ENCODE measurements around the gene TMEM151B. TPM values are rescaled to one million over a fixed set of nuclear protein-coding genes. Genes with fewer than 3 reads are reported as not detected.
A peak's percentile ranks its signal among the peaks of the same experiment; 100 is the strongest.

The TMEM151B gene
- total and polyA plus RNA-seq, 2 of the 13 experiments (the other 11 are each of a cell fraction or from before 2014, with no cell fraction given): not detected

DNA sequence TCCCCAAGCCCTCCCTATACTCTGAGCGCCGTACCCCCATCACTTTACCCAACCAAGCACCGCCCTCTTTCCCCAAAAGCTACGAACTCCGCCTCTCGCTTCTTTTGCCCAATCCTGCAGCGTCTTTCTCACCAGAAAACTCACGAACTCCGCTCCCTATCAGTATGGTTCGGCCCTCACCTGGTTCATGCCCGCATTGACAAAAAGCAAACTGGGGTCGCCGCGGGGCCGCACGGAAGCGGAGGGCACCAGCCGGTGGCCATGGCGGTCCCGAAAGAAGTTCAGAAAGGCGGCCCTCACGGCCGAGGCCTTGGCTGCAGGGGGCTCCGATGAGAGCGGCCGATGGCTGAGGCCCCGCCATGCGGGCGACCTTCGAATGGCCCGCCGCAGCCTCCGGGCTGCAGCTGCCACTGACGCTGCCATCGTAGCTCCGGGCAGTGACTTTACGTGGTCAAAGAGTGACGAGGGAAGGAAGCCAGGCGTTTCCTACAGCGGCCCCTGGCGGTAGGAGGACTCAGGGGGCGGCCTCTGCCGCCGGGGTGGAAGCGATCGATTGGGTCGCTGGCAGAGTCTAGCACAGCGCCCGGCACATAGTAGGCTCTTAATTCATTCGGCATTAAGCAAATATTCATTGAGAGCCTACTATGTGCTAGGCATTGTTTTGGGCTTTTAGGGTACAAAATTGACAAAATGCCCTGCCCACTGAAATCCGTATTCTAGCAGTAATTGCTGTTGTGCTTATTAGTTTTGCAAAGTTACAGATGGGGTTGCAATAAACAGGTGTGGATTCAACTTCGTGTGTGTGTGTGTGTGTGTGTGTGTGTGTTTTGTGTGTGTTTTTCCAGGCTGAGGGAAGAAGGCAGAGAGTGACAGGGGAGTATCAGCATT, 42.9 kb downstream of the TMEM151B start, which contains the start of gene AARS2 (continued):
- TF ChIP-seq, protein P1, sequence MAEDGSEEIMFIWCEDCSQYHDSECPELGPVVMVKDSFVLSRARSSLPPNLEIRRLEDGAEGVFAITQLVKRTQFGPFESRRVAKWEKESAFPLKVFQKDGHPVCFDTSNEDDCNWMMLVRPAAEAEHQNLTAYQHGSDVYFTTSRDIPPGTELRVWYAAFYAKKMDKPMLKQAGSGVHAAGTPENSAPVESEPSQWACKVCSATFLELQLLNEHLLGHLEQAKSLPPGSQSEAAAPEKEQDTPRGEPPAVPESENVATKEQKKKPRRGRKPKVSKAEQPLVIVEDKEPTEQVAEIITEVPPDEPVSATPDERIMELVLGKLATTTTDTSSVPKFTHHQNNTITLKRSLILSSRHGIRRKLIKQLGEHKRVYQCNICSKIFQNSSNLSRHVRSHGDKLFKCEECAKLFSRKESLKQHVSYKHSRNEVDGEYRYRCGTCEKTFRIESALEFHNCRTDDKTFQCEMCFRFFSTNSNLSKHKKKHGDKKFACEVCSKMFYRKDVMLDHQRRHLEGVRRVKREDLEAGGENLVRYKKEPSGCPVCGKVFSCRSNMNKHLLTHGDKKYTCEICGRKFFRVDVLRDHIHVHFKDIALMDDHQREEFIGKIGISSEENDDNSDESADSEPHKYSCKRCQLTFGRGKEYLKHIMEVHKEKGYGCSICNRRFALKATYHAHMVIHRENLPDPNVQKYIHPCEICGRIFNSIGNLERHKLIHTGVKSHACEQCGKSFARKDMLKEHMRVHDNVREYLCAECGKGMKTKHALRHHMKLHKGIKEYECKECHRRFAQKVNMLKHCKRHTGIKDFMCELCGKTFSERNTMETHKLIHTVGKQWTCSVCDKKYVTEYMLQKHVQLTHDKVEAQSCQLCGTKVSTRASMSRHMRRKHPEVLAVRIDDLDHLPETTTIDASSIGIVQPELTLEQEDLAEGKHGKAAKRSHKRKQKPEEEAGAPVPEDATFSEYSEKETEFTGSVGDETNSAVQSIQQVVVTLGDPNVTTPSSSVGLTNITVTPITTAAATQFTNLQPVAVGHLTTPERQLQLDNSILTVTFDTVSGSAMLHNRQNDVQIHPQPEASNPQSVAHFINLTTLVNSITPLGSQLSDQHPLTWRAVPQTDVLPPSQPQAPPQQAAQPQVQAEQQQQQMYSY (CRISPR knock-in tag; IDR thresholded peaks at IDR 0.05): peak; percentile 80
- TF ChIP-seq ZZZ3 (CRISPR knock-in tag; IDR thresholded peaks at IDR 0.05; ENCODE audit: borderline replicate concordance): peak; percentile 94; the same call in 1 of the 2 replicates
- TF ChIP-seq SMARCE1 (IDR thresholded peaks at IDR 0.05; ENCODE audit: borderline replicate concordance): no peak
- peak; percentile 94; the same call in 1 of the 2 replicates for TF ChIP-seq MYNN (CRISPR knock-in tag; IDR thresholded peaks at IDR 0.05; ENCODE audit: low read depth)
- TF ChIP-seq ZFP1 (CRISPR knock-in tag; IDR thresholded peaks at IDR 0.05): peak; percentile 94
- no peak for TF ChIP-seq RNF219 (CRISPR knock-in tag; IDR thresholded peaks at IDR 0.05)
- no peak for TF ChIP-seq ZNF326 (CRISPR knock-in tag; IDR thresholded peaks at IDR 0.05; ENCODE audit: borderline replicate concordance)
- TF ChIP-seq SP5 (CRISPR knock-in tag; IDR thresholded peaks at IDR 0.05; ENCODE audit: borderline replicate concordance, low read depth): peak; percentile 54; the same call in 1 of the 2 replicates
- TF ChIP-seq IKZF4 (CRISPR knock-in tag; IDR thresholded peaks at IDR 0.05; ENCODE audit: borderline replicate concordance, low read depth, not compliant biosample characterization): peak; percentile 44
- TF ChIP-seq RBAK (CRISPR knock-in tag; IDR thresholded peaks at IDR 0.05): peak; percentile 77; the same call in 1 of the 2 replicates
- peak; percentile 96 for TF ChIP-seq YY1 (IDR thresholded peaks at IDR 0.05; ENCODE audit: insufficient read depth, insufficient replicate concordance, low read depth, low read length)
- peak; percentile 80; the same call in 1 of the 2 replicates for TF ChIP-seq PREB (CRISPR knock-in tag; IDR thresholded peaks at IDR 0.05)
- peak; percentile 93 for TF ChIP-seq GMEB2 (CRISPR knock-in tag; IDR thresholded peaks at IDR 0.05; ENCODE audit: low read depth)
- TF ChIP-seq KAT7 (CRISPR knock-in tag; IDR thresholded peaks at IDR 0.05; ENCODE audit: borderline replicate concordance): peak; percentile 96
- TF ChIP-seq WIZ (CRISPR knock-in tag; IDR thresholded peaks at IDR 0.05): no peak; the same call in 1 of the 2 replicates
- TF ChIP-seq, protein P2, sequence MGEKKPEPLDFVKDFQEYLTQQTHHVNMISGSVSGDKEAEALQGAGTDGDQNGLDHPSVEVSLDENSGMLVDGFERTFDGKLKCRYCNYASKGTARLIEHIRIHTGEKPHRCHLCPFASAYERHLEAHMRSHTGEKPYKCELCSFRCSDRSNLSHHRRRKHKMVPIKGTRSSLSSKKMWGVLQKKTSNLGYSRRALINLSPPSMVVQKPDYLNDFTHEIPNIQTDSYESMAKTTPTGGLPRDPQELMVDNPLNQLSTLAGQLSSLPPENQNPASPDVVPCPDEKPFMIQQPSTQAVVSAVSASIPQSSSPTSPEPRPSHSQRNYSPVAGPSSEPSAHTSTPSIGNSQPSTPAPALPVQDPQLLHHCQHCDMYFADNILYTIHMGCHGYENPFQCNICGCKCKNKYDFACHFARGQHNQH (CRISPR knock-in tag; IDR thresholded peaks at IDR 0.05): peak; percentile 98
- TF ChIP-seq ZNF253 (CRISPR knock-in tag; IDR thresholded peaks at IDR 0.05; ENCODE audit: borderline replicate concordance): peak; percentile 85; the same call in 1 of the 2 replicates
- TF ChIP-seq ZNF777 (CRISPR knock-in tag; IDR thresholded peaks at IDR 0.05): peak; percentile 71

Measured in HepG2 (cell line).